Neuron (in vitro differentiated cells): Measurements from ENCODE around the gene XPO4.
"Not testable (repeated sequence)": the region's sequence is repeated elsewhere in the genome, so short reads cannot be mapped to it uniquely, and the experiment has no call there.

Source experiments
- H2AFZ ChIP-seq: one replicate; pipeline ENCODE4 v1.6.1; 2013; ENCODE audit warnings: low read depth, mild to moderate bottlenecking, inconsistent platforms, low read length, moderate library complexity
- H3K27me3 ChIP-seq: one replicate; pipeline ENCODE4 v1.6.1; 2013; ENCODE audit warnings: low read length; ENCODE audit not compliant: insufficient read depth
- H3K36me3 ChIP-seq: one replicate; pipeline ENCODE4 v1.6.1; 2013; ENCODE audit warnings: low read length; ENCODE audit not compliant: insufficient read depth
- H3K4me1 ChIP-seq: one replicate; pipeline ENCODE4 v1.6.1; 2013; ENCODE audit warnings: low read length; ENCODE audit not compliant: insufficient read depth
- H3K4me3 ChIP-seq: 2 replicates; pipeline ENCODE4 v1.5.1; 2013; ENCODE audit warnings: mild to moderate bottlenecking, low read length, moderate library complexity
- H3K9me3 ChIP-seq: one replicate; pipeline ENCODE4 v1.6.1; 2013; ENCODE audit warnings: low read length

XPO4 gene

DNA sequence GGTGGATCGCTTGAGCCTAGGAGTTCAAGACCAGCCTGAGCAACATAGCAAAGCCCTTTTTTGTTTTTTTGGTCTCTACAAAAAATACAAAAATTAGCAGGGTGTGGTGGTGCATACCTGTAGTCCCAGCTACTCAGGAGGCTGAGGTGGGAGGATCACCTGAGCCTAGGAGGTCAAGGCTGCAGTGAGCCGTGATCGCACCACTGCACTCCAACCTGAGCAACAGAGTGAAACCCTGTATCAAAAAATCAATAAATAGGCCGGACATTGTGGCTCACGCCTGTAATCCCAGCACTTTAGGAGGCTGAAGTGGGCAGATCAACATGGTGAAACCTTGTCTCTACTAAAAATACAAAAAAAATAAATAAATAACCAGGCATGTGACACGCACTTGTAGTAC is 13.1 kb upstream of the XPO4 start:
- H3K4me3 ChIP-seq, H3K4me1 ChIP-seq, H3K36me3 ChIP-seq, H2AFZ ChIP-seq, H3K9me3 ChIP-seq, H3K27me3 ChIP-seq: not testable (repeated sequence)

DNA sequence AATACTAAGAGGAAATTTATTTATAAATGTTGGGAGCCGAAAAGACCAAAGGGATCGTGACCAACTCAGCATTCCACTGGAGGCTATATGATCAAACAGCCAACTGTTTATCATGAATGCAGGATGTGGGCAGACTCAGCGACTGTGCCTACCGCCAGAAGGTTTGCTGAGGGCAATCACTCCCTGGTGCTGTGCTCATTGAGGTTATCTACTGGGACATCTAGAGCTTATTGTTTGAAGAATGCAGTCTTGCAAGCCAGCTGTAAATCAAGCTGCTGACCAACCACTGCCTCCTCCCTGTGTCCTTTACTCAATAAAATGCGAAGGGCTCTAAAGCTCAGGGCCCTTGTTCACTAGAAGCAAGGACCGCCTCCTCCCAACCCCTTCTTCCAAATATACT is 8.5 kb upstream of the XPO4 start:
- H3K4me3 ChIP-seq: no peak overlapping the region
- H3K36me3 ChIP-seq: no peaks in the 10 kb centered on the region
- no peak overlapping the region for H2AFZ ChIP-seq
- H3K9me3 ChIP-seq: no peaks in the 10 kb centered on the region
- H3K4me1 ChIP-seq: no peaks in the 10 kb centered on the region
- H3K27me3 ChIP-seq: peaks cover 4% of the 10 kb centered on the region

DNA sequence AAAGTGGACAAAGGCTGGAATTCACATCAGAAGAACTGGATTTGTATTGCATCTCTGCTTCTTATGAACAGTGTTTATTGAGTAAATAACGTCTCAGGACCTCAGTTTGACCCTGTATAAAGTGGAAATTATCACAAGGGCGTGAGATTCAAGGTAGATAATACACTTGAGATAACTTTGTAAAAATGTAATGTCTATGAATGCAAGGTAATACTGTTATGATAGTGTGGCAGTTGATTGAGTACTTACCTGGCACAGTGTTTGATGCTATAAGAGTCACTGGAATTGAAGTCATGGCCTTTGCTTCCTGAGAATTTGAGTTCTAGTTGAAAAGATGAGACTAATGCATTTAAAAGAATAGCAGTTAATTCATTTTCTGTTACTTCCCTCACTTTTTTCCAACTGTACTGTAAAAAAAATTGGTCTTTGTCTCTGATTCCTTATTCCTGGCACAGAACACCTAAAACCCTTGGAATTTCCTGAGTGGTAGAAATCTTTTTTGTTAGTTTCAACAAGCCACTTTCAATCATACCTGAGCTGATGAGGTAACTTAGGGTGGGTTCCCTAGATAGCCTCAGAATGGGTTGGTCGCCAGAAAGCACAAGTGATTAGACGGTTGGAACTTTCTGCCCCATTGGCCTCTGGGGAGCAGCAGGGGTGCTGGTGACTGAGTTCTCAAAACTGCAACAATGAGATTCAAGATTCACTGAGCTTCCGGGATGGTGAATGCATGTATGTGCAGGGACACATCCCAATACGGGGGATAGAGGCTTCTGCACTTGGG is 6.4 kb upstream of the XPO4 start:
- H3K9me3 ChIP-seq: no peaks in the 10 kb centered on the region
- no peak overlapping the region for H2AFZ ChIP-seq
- no peaks in the 10 kb centered on the region for H3K36me3 ChIP-seq
- H3K27me3 ChIP-seq: peaks cover 4% of the 10 kb centered on the region
- no peaks in the 10 kb centered on the region for H3K4me1 ChIP-seq
- no peak overlapping the region for H3K4me3 ChIP-seq

DNA sequence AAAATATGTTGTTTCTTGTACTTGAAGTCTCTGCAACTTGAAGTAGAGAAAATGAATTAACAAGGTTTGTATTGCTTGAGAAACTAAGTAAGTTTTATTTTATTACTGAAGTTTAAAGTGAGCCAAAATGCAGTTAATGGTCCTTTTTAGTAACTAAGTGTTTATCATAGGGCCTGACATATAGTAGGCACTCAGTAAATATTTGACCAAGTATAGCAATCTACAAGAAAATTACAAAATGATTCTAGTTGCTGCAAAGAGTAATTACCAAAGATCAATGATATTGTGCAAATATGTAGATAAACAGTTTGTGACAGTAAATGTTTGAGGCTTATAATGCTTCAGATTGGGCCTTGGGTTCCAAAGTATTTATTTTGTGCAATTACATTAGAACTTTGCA is 2.4 kb upstream of the XPO4 start:
- H3K9me3 ChIP-seq: no peaks in the 10 kb centered on the region
- H3K36me3 ChIP-seq: no peaks in the 10 kb centered on the region
- H2AFZ ChIP-seq: no peak overlapping the region
- H3K4me3 ChIP-seq: no peak overlapping the region
- H3K4me1 ChIP-seq: peaks cover 16% of the 10 kb centered on the region
- peaks cover 4% of the 10 kb centered on the region for H3K27me3 ChIP-seq

DNA sequence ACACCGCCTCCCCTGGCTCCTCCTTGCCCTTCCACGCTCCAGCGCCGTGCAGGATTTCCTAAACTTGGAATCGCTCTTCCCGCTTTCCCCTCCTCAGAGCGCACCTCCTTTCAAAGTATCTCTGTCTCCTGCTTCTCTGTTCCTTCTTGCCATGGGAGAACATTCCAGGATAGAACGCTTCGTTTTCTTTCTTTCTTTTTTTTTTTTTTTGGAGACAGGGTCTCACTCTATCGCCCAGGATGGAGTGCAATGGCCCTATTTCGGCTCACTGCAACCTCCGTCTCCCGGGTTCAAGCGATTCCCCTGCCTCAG is 574 bp upstream of the XPO4 start:
- H3K9me3 ChIP-seq: no peaks in the 10 kb centered on the region

DNA sequence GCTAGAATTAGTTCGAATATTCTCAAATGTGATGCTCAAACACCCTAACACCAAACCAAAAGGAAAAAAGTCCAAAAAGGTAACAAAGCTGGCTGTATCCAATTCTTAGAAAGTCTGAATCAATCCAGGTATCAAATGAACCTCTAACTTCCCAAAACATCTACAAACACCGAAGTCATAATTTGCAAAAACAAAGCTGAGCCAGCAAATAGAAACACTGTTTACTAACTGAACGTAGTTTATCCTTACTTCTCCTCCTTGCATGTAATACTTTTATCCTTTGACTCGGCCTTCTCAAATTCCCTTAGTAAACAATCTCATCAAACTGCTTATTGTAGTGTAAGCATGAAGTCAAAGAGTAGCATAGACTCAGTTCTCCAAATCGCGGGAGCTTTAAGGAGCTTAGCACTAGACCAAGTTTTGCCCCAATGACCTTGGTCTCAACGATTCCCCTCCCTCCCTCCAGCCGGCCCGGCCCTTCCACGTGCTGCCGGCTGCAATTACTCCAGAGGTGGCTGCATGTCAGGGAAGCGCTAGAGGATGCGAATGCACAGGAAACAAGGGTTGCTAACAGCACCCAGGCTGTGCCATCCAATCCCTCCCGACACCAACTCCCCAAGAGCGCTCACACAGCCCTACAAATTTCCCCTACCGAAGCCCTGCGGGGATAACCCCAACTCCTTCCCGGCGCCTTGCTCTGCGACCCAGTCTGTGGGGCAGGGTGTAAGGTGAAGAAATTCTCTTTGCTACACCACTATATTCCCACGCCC is 693 bp downstream of the XPO4 start:
- Histone ChIP-seq H2AFZ (peak overlapping the region; percentile 99), H3K36me3 (peaks cover 8% of the 10 kb centered on the region), H3K27me3 (no peaks in the 10 kb centered on the region), H3K9me3 (no peaks in the 10 kb centered on the region), H3K4me1 (peaks cover 16% of the 10 kb centered on the region), H3K4me3 (peak overlapping the region; percentile 69)

More for the DNA sequence above, 574 bp upstream of the XPO4 start:
- Histone ChIP-seq H3K27me3 (no peaks in the 10 kb centered on the region), H3K4me3 (peak overlapping the region; percentile 69), H3K36me3 (peaks cover 8% of the 10 kb centered on the region), H3K4me1 (peaks cover 16% of the 10 kb centered on the region), H2AFZ (peak overlapping the region; percentile 99)

DNA sequence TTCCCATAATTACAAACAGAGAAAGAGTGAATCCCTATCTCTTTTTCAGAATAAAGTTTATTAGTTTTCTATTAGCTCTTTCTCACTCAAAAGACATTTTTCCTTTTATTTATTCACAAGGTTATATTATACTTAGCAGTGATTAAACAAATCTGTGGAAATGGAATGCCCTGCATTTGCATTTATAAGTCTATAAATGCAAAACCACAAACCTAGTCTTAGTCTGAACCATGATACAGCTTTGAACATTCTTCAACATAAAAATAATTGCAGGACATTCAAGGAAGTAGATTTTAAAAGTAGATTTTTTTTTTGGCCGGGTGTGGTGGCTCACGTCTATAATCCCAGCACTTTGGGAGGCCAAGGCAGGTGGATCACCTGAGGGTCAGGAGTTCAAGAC is 8.3 kb downstream of the XPO4 start:
- peaks cover 5% of the 10 kb centered on the region for H3K36me3 ChIP-seq
- H3K4me1 ChIP-seq: no peaks in the 10 kb centered on the region
- no peaks in the 10 kb centered on the region for H3K27me3 ChIP-seq
- no peak overlapping the region for H2AFZ ChIP-seq
- no peaks in the 10 kb centered on the region for H3K9me3 ChIP-seq
- no peak overlapping the region for H3K4me3 ChIP-seq

DNA sequence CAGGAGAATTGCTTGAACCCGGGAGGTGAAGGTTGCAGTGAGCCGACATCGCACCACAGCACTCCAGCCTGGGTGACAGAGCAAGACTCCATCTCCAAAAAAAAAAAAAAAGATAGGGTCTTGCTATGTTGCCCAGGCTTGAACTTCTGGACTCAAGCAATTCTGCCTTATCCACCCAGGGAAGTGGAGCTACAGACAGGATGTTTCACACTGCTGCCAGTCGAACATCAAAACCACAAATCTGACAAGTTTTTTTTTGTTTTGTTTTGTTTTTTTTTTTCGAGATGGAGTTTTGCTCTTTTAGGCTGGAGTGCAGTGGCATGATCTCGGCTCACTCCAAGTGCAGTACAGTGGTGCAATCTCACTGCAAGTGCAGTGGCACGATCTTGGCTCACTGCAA is 10.8 kb downstream of the XPO4 start:
- H3K4me3 ChIP-seq: no peak overlapping the region
- H3K4me1 ChIP-seq: no peaks in the 10 kb centered on the region
- H3K36me3 ChIP-seq: no peaks in the 10 kb centered on the region
- no peak overlapping the region for H2AFZ ChIP-seq
- H3K9me3 ChIP-seq: no peaks in the 10 kb centered on the region
- H3K27me3 ChIP-seq: no peaks in the 10 kb centered on the region

DNA sequence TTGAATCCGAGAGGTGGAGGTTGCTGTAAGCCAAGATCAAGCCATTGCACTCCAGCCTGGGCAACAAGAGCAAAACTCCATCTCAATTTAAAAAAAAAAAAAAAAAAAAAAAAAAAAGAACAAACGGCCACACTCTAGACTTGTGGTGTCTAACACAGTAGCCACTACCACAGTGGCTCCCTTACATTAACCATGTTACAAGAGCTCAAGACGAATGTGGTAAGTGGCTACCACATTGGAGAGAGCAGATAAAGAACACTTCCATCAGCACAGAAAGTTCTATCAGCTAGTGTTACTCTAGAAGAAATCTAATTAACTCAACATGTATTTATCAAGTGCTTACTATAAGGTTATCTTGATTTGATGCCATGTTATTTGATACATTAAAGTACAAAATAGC is 11.5 kb downstream of the XPO4 start:
- no peaks in the 10 kb centered on the region for H3K27me3 ChIP-seq
- H3K36me3 ChIP-seq: no peaks in the 10 kb centered on the region
- no peak overlapping the region for H2AFZ ChIP-seq
- H3K4me3 ChIP-seq: no peak overlapping the region
- H3K4me1 ChIP-seq: no peaks in the 10 kb centered on the region
- no peaks in the 10 kb centered on the region for H3K9me3 ChIP-seq

DNA sequence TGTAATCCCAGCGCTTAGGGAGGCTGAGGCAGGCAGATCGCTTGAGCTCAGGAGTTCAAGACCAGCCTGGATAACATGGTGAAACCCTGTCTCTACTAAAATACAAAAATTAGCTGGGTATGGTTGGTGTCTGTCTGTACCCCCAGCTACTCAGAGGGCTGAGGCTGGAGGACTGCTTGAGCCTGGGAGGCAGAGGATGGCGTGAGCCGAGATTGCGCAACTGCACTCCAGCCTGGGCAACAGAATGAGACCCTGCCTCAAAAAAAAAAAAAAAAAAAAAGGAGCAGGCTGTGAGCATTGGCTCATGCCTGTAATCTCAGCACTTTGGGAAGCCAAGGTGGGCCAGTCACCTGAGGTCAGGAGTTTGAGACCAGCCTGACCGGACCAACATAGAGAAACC is 12.0 kb downstream of the XPO4 start:
- not testable (repeated sequence) for H2AFZ ChIP-seq, H3K36me3 ChIP-seq, H3K9me3 ChIP-seq, H3K4me1 ChIP-seq, H3K4me3 ChIP-seq, H3K27me3 ChIP-seq

DNA sequence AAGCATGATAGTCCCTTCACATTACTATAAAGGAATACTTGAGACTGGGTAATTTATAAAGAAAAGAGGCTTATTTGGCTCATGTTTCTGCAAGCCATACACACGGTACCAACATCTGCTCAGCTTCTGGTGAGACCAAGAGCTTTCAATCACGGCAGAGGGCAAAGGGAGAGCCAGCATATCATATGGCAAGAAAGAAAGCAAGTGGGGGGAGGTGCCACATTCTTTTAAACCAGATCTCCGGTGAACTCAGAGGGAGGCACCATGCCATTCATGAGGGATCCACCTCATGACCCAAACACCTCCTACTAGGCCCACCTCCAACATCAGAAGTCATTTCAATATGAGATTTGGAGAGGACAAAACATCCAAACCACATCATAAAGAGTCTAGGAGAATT is 20.3 kb downstream of the XPO4 start:
- H3K9me3 ChIP-seq: no peaks in the 10 kb centered on the region
- no peak overlapping the region for H3K4me3 ChIP-seq
- no peaks in the 10 kb centered on the region for H3K27me3 ChIP-seq

DNA sequence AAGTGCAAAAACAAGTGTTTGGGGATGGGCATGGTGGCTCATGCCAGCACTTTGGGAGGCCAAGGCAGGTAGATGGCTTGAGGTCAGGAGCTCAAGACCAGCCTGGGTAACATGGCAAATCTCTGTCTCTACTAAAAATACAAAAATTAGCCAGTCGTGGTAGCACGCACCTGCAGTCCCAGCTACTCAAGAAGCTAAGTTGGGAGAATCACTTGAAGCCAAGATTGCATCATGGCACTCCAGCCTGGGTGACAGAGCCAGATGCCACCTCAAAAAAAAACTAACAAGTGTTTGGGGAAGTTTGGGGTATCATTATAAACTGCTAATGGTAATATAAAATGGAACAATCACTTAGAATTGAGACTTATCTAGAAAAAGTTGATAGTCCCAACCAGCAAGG is 24.6 kb downstream of the XPO4 start:
- H2AFZ ChIP-seq: no peak overlapping the region
- H3K36me3 ChIP-seq: no peaks in the 10 kb centered on the region
- H3K27me3 ChIP-seq: no peaks in the 10 kb centered on the region
- no peaks in the 10 kb centered on the region for H3K4me1 ChIP-seq
- H3K4me3 ChIP-seq: no peak overlapping the region
- no peaks in the 10 kb centered on the region for H3K9me3 ChIP-seq

More for the DNA sequence above, 20.3 kb downstream of the XPO4 start:
- H3K36me3 ChIP-seq: no peaks in the 10 kb centered on the region
- H3K4me1 ChIP-seq: no peaks in the 10 kb centered on the region
- no peak overlapping the region for H2AFZ ChIP-seq

DNA sequence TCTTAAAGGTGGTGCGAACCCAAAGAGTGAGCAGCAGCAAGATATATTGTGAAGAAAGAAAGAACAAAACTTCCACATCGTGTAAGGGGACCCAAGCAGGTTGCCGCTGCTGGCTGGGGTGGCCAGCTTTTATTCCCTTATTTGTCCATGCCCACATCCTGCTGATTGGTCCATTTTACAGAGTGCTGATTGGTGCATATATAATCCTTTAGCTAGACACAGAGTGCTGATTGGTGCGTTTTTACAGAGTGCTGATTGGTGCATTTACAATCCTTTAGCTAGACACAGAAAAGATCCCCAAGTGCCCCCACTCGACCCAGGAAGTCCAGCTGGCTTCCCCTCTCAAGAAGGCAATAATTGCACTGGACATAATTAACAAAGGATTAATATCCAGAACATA is 25.7 kb downstream of the XPO4 start:
- H3K9me3 ChIP-seq, H3K4me1 ChIP-seq, H2AFZ ChIP-seq, H3K27me3 ChIP-seq, H3K36me3 ChIP-seq, H3K4me3 ChIP-seq: not testable (repeated sequence)

DNA sequence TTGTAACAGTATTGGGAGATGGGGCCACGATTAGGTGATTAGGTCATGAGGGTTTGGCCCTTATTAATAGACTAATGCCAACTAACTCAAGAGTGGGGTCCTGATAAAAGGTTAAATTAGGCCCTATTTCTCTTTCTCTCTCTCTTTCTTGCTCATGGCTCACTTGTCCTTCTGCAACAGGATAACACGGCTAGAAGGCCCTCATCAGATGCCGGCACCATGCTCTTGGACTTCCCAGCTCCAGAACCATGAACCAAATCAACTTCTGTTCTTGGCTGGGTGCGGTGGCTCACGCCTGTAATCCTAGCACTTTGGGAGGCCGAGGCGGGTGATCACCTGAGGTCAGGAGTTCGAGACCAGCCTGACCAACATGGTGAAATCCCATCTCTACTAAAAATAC is 28.1 kb downstream of the XPO4 start:
- not testable (repeated sequence) for H2AFZ ChIP-seq, H3K36me3 ChIP-seq, H3K27me3 ChIP-seq, H3K9me3 ChIP-seq, H3K4me3 ChIP-seq, H3K4me1 ChIP-seq
